K562 (cell line): Measurements from ENCODE around the gene ZNF607.

ENCODE experiments used
- CBFB ChIP-seq: sonication (generic); formaldehyde crosslinking; IDR thresholded peaks from 2 replicates; pipeline ENCODE4 v1.4.0; 2020; ENCODE audit warnings: mild to moderate bottlenecking, missing genetic modification reagents
- ELF4 ChIP-seq: fragments of 450-650 bp; formaldehyde crosslinking; IDR thresholded peaks from 2 replicates; pipeline ENCODE4 v1.4.0; 2022; ENCODE audit warnings: missing genetic modification characterization
- HMBOX1 ChIP-seq: sonication (generic); IDR thresholded peaks from 2 replicates; pipeline ENCODE4 v1.6.1; 2016
- JUND ChIP-seq, 2 experiments: IDR thresholded peaks; 2 replicates in 1 of 2; 3 replicates in 1 of 2; pipeline ENCODE4 v1.6.1; 2011; ENCODE audit warnings: borderline replicate concordance in 2 of 2, low read depth in 2 of 2, low read length in 2 of 2, improper control_type of control experiment in 1 of 2, missing biosample characterization in 1 of 2, missing genetic modification characterization in 1 of 2, missing genetic modification reagents in 1 of 2
- MXI1 ChIP-seq: IDR thresholded peaks from 2 replicates; pipeline ENCODE4 v1.6.1; 2011; ENCODE audit warnings: low read depth, mild to moderate bottlenecking, improper control_type of control experiment, low read length
- NFYB ChIP-seq: IDR thresholded peaks from 2 replicates; pipeline ENCODE4 v1.6.1; 2011; ENCODE audit warnings: mild to moderate bottlenecking, moderate library complexity; ENCODE audit not compliant: insufficient read length; ENCODE audit errors: extremely low read depth
- RCOR1 ChIP-seq, 2 experiments: IDR thresholded peaks; 2 replicates each; pipeline ENCODE4 v1.6.1; 2012; ENCODE audit warnings: low read depth in 2 of 2, low read length in 2 of 2, borderline replicate concordance in 1 of 2, improper control_type of control experiment in 1 of 2
- STAT5B ChIP-seq: fragments of 250-450 bp; sonication (Bioruptor Pico); IDR thresholded peaks from 2 replicates; pipeline ENCODE4 v1.8.0; 2021; ENCODE audit warnings: mild to moderate bottlenecking, inconsistent platforms
- ZNF184 ChIP-seq: sonication (generic); formaldehyde crosslinking; IDR thresholded peaks from 2 replicates; pipeline ENCODE4 v1.5.0; 2020; ENCODE audit warnings: missing genetic modification reagents
- ZNF274 ChIP-seq: IDR thresholded peaks from 2 replicates; pipeline ENCODE4 v1.6.1; 2011; ENCODE audit warnings: low read depth, mild to moderate bottlenecking, low read length, moderate library complexity, borderline replicate concordance
- TF ChIP-seq, protein P1 (sequence below), 3 experiments: IDR thresholded peaks in 2 of 3; conservative IDR thresholded peaks in 1 of 3; 2 replicates each; pipeline ENCODE4 v1.5.1; 2011 to 2012; ENCODE audit warnings: low read length in 3 of 3, mild to moderate bottlenecking in 3 of 3, control low read depth in 2 of 3, improper control_type of control experiment in 1 of 3, inconsistent platforms in 1 of 3, low read depth in 1 of 3, mixed read lengths in 1 of 3, moderate library complexity in 1 of 3; ENCODE audit not compliant: insufficient read depth in 2 of 3
- TF ChIP-seq, protein P2 (sequence below): fragments of 450-650 bp; IDR thresholded peaks from 2 replicates; pipeline ENCODE4 v1.6.1; 2018; ENCODE audit not compliant: partially characterized antibody
- TF ChIP-seq, protein P3 (sequence below): fragments of 250-450 bp; sonication (Bioruptor Pico); IDR thresholded peaks from 2 replicates; pipeline ENCODE4 v1.8.0; 2022; ENCODE audit warnings: moderate library complexity, mild to moderate bottlenecking, inconsistent platforms

GRCh38 chr19:37655689-37656371, 63.7 kb downstream of the ZNF607 start:
- TF ChIP-seq CBFB (CRISPR knock-in tag) = 0 out of 2 replicates have a peak, but pooled peaks have one; percentile 38
- TF ChIP-seq, protein P1, sequence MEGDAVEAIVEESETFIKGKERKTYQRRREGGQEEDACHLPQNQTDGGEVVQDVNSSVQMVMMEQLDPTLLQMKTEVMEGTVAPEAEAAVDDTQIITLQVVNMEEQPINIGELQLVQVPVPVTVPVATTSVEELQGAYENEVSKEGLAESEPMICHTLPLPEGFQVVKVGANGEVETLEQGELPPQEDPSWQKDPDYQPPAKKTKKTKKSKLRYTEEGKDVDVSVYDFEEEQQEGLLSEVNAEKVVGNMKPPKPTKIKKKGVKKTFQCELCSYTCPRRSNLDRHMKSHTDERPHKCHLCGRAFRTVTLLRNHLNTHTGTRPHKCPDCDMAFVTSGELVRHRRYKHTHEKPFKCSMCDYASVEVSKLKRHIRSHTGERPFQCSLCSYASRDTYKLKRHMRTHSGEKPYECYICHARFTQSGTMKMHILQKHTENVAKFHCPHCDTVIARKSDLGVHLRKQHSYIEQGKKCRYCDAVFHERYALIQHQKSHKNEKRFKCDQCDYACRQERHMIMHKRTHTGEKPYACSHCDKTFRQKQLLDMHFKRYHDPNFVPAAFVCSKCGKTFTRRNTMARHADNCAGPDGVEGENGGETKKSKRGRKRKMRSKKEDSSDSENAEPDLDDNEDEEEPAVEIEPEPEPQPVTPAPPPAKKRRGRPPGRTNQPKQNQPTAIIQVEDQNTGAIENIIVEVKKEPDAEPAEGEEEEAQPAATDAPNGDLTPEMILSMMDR (IDR thresholded peaks at IDR 0.05 in 2 of 3, conservative IDR thresholded peaks at IDR 0.05 in 1 of 3; ENCODE audit: insufficient read depth in 2 of 3, low read depth in 1 of 3, low read length in 3 of 3) = no peak
- TF ChIP-seq RCOR1 (IDR thresholded peaks at IDR 0.05; ENCODE audit: borderline replicate concordance in 1 of 2, low read depth in 2 of 2, low read length in 2 of 2) = peak in 1 of 2 experiments; percentile 15; a peak in 1 of 4 replicates
- TF ChIP-seq, protein P2, sequence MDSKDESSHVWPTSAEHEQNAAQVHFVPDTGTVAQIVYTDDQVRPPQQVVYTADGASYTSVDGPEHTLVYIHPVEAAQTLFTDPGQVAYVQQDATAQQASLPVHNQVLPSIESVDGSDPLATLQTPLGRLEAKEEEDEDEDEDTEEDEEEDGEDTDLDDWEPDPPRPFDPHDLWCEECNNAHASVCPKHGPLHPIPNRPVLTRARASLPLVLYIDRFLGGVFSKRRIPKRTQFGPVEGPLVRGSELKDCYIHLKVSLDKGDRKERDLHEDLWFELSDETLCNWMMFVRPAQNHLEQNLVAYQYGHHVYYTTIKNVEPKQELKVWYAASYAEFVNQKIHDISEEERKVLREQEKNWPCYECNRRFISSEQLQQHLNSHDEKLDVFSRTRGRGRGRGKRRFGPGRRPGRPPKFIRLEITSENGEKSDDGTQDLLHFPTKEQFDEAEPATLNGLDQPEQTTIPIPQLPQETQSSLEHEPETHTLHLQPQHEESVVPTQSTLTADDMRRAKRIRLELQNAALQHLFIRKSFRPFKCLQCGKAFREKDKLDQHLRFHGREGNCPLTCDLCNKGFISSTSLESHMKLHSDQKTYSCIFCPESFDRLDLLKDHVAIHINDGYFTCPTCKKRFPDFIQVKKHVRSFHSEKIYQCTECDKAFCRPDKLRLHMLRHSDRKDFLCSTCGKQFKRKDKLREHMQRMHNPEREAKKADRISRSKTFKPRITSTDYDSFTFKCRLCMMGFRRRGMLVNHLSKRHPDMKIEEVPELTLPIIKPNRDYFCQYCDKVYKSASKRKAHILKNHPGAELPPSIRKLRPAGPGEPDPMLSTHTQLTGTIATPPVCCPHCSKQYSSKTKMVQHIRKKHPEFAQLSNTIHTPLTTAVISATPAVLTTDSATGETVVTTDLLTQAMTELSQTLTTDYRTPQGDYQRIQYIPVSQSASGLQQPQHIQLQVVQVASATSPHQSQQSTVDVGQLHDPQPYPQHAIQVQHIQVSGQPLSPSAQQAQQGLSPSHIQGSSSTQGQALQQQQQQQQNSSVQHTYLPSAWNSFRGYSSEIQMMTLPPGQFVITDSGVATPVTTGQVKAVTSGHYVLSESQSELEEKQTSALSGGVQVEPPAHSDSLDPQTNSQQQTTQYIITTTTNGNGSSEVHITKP = no peak
- no peak for TF ChIP-seq STAT5B (CRISPR knock-in tag)
- TF ChIP-seq ZNF274 = no peak
- TF ChIP-seq MXI1 = no peak
- no peak for TF ChIP-seq ZNF184 (CRISPR knock-in tag)
- no peak for TF ChIP-seq JUND (IDR thresholded peaks at IDR 0.05; ENCODE audit: borderline replicate concordance, low read depth, low read length)
- peak; percentile 29; the same call in 1 of the 3 replicates for TF ChIP-seq JUND (tag; IDR thresholded peaks at IDR 0.05; ENCODE audit: borderline replicate concordance, low read depth, low read length)
- TF ChIP-seq, protein P3, sequence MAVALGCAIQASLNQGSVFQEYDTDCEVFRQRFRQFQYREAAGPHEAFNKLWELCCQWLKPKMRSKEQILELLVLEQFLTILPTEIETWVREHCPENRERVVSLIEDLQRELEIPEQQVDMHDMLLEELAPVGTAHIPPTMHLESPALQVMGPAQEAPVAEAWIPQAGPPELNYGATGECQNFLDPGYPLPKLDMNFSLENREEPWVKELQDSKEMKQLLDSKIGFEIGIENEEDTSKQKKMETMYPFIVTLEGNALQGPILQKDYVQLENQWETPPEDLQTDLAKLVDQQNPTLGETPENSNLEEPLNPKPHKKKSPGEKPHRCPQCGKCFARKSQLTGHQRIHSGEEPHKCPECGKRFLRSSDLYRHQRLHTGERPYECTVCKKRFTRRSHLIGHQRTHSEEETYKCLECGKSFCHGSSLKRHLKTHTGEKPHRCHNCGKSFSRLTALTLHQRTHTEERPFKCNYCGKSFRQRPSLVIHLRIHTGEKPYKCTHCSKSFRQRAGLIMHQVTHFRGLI (CRISPR knock-in tag) = no peak
- TF ChIP-seq ELF4 (CRISPR knock-in tag) = no peak
- no peak for TF ChIP-seq HMBOX1
- TF ChIP-seq NFYB = no peak
